HG03575 (cell line): ENCODE measurements around the gene WWTR1.

ENCODE experiments used
- ATAC-seq: cut with Tn5 transposase; IDR thresholded peaks from one replicate; pipeline ENCODE4 v1.9.1; 2021; ENCODE audit not compliant: unreplicated experiment, insufficient number of reproducible peaks, low FRiP score; ENCODE audit errors: extremely low read depth

The WWTR1 gene

DNA sequence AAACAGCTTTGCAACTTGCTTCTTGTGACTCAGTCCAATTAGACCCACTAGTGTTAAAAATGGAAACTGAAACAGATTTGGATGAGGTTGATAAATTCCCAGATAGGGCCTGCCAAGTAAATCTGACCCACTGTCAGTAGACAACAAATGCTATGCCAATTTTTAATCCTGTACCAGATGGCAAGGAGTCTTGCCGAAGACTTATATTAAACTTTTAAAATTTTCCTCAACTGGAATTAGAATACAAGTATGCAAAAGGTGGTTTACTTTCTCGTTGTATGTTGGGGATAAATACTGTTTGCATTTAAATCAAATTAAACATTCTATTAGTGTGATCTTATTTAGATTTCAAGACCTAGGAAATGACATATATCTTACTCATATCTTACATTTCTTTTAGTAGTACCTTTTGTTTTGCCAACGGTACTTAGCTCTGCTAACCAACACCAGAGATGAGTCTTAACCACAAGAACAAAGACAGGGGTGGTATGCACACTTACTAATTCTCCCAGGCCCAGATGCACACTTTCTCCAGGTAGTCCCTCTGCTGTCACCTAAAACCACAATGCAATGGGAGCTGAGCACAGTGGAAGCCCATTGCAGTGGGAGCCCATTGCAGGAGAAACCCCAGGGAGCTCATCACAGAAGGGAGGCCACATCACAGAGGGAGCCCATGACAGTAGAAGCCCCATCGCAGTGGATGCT lies 77.8 kb downstream of the WWTR1 start:
- ATAC-seq: no peak

- no peak for ATAC-seq
These were observed 78.7 kb downstream of the WWTR1 start for GRCh38 chr3:149579161-149579560.

- ATAC-seq: no peak
These were observed 80.0 kb downstream of the WWTR1 start for GRCh38 chr3:149577801-149578200.

DNA sequence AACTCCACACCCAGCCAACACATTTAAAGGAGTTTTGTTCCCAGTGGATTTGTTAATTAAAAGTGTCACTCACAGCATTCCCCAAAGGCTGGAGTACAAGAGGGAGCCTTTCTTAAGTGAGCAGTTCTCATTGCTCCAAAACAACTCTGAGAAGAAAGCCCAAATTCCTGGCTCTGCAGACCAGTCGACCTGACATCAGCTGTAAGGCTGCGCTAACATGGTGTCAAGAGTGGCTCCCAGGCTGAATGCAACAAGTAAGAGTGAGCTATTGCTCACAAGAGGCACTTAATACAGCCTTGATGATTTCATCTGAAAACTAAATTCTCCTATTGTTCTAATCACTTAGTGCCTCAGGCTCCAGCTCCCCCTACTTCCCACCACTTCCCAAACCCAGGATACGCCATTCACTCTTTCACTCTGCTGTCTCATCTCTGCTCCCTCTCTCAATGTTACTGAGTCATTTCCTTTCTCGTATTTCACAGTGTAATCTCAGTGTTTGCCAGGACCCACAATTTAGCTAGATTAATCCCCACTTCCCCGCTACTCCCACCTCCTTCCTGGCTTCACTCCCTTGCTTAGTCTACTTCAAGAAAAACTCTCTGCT lies 81.8 kb downstream of the WWTR1 start:
- peak; percentile 53 for ATAC-seq

DNA sequence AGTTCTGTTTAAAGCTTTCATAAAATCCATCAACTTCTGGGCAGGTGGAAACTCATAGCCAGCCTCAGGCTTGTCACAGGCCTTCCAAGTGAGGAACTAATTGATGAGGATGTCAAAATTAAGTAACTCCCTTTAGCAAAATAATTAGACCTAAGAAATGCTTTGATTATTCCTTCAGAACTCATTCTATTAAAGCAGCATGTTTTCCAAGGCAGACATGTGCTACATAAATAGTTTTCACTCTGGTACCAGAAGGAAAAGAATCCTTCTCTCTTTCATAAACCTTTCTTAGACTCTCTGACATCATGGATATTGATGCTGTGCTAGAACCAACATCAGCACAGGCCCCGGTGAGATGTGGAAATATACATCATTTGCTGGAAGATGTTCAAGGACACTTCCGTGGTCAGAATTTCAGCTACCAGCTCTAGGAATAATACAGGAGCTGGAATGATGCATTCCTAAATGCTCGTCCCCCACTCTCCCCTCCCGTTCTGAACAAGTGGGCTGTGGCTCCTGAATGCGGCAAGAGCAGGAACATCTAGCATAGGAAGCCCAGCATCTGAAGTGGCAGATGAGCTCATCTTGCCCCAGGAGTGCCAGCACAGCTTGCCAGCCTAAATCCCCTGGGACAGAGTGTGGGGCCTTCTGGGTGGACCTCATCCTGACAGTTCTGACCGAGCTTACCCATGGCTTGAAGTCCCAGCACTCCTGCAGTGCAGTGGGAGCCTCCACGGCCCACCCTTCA lies 82.4 kb downstream of the WWTR1 start:
- no peak for ATAC-seq

GRCh38 chr3:149572796-149573414 lies 84.9 kb downstream of the WWTR1 start:
- ATAC-seq: no peak

DNA sequence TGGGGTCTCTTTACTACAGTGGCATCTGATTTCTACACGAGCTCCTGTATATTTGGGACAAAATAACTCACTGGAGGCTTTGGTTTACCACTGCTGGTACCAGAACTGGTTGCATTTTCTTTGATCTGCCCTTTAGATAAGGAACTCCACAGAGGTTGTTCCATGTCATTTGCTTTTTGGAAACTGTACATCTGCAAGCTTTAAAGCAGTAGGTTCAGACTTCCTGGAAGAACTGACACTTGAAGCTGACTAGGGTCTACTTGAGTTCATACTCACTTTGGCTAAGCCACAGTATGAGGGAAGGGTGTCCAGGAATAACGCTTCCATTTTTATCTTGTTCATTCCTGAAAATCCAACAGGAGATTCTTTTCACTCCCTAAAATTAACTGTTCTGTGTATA lies 86.4 kb downstream of the WWTR1 start:
- no peak for ATAC-seq

DNA sequence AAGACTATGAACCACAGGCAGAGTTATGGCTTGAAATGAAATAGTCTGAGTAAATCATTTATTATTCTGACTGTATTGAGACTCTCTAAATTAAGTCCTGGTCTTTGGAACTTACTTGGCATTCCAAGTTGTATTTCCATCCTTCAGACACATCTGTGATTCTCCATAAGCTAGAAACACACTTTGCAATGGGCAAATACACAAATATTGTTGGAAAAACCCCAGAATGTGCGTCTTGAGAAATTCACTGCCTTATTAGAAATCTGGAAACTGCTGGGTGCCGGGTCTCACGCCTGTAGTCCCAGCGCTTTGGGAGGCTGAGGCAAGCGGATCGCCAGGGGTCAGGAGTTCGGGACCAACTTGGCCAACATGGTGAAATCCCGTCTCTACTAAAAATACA lies 87.8 kb downstream of the WWTR1 start:
- no peak for ATAC-seq

- no peak for ATAC-seq
These were observed 90.4 kb downstream of the WWTR1 start for GRCh38 chr3:149567381-149567780.

DNA sequence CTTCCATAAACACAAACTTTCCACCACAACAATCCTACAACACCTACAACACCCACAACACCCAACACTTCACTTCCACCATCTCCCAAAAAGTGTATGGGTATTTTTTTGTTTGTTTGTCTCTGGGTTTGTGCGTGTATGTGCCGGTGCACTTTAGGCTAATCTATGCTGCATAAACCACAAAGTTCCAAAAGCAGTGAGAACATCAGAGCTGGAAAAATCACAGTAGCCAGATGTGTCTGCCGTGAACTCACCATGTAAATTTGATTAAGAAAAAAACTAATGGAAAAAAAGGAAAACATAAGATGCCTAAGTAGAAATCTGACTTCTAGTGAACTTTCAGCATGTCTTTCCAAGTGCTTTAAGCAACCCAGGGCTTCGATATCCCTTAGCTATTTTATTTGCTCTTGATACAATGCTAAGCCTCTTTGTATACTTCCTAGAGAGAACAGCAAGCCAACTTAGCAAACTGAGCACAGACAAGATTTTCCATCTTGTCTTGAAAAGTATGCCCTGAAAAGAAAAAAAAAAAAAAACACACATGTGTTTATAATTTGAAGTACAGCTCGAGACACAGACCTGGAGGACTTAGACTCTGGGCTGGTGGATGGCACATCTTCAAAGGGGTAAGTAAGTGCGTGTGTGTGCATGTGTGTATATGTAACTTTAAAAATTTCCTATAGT lies 91.4 kb downstream of the WWTR1 start:
- no peak for ATAC-seq

DNA sequence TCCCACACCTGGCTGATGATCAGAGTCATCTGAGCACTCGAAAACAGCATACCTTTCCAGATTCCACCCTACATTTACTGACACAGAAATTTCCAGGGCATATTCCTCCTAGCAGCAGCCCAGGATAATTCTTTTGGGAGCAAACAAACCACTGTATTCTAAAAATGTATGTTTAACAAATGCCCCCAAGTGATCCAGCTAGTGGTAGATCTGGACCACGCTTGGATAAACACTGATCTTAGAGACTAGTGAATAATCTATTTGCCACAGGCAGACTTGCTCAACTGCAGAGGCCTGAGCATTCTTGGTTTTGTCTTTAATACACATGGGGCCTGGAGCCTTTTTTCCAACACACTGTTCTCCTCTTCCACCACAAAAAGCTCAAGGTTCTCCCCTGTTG lies 93.7 kb downstream of the WWTR1 start:
- no peak for ATAC-seq

DNA sequence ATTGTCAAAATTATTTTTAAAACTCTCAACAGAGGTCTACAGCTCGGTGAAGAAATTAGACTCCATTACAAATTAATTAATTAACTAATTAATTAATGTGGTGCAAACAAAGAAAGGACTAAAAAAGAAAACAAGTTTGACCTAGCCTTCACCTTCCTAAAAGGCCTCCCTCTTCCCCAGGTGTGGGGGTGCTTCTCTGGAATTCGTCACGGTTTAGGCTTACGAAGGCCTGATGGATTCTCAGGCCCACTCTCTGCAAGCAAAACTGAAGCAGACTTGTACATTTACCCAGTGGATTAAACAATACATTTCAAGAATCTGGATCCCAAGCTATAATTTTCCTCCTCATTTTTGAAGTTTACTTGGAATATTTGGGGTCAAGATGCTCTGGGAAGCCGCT lies 94.7 kb downstream of the WWTR1 start:
- ATAC-seq: no peak

- ATAC-seq: no peak
These were observed 97.2 kb downstream of the WWTR1 start for GRCh38 chr3:149560617-149561016.

- no peak for ATAC-seq
These were observed 97.8 kb downstream of the WWTR1 start for GRCh38 chr3:149560001-149560400.

DNA sequence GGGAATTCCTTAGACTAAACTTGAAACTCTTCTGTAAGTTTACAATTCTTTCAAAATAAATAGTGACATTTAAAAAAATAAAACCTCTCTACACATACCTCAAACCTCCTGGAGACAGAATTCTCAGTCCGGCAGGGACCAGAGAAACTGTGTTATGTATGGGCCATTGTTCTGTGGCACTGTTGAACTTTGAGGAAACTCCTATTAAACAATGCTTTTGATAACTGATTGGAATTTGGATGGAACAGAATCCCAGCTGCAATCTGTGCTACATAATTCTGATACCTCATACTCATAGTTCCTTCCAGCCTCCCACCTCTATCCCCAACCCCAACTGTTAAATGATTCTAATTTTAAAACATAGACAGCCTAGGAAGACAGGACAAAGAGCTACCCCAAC lies 98.3 kb downstream of the WWTR1 start:
- no peak for ATAC-seq

DNA sequence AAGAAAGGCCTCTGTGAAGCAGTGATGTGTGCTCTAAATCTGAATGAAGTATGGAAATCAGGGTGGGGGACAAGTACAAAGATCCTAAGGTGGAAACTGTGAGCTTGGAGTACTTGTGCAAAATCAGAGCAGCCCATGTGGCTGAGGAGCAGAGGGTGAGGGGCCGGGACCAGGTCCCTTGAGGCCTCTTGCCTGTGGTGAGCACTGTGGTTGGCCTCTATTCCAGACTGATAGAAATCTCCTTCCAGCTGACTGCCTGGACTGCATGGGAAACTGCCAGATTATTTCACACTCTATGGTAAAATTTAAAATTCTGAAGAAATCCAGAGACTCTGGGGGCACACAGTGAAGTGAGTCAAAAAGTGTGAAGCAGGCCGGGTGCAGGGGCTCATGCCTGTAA lies 101.9 kb downstream of the WWTR1 start:
- ATAC-seq: no peak

- ATAC-seq: no peak
These were observed 103.0 kb downstream of the WWTR1 start for GRCh38 chr3:149554826-149555225.

DNA sequence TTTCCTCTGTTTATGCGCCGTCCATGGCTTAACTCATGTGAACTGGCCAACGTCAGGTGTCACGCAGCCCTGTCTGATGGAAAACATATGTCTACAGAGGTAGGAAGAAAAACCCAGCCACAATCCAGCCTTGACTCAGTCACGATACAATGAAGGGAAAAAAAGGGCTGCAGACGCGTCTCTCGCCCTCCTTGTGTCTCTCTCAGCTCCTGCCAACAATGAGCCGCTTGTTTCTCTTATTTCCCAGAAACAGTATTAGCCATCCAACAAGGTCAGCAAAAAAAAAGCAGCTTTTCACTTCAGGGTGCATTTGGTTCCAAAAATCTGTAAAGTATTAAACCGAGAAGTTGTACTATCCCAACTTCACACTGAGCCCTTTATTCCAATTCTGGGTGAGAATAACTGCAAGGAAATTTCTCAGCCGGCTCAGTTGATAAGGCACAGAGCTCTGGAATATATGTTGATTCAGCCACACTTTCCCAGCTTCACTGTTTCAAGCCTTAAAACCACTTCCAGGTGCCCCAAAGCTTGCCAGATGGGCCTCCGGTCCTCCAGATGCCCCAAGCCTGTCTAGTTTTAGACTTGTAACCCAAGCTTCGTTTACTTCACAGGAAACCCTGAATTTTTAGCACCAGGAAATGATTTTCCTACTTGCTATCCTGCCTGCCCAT lies 103.9 kb downstream of the WWTR1 start:
- no peak for ATAC-seq

GRCh38 chr3:149552700-149553099 lies 105.1 kb downstream of the WWTR1 start:
- ATAC-seq: no peak
